Measurements from ENCODE around the gene ZDHHC22.
A peak's percentile ranks its signal among the peaks of the same experiment; 100 is the strongest.
"Not testable (repeated sequence)": the region's sequence is repeated elsewhere in the genome, so short reads cannot be mapped to it uniquely, and the experiment has no call there.

Gene ZDHHC22

GRCh38 chr14:77141214-77142004 is at the start of gene ZDHHC22:
TSS of gene ZDHHC22 (minus strand) at chr14:77141791. CDS start at chr14:77139738, 2,053 bp downstream.
- DNase-seq = peak; percentile 62 to 85

GRCh38 chr14:77190977-77191376 is 49.4 kb upstream of the ZDHHC22 start:
- no peak for DNase-seq

GRCh38 chr14:77189479-77189878 is 47.9 kb upstream of the ZDHHC22 start:
- DNase-seq = no peak

- no peak for DNase-seq
Measured at GRCh38 chr14:77187649-77188012, 46.0 kb upstream of the ZDHHC22 start.

- DNase-seq = peak; percentile 79
Measured at GRCh38 chr14:77186911-77187648, 45.5 kb upstream of the ZDHHC22 start.

GRCh38 chr14:77185093-77185465 is 43.5 kb upstream of the ZDHHC22 start:
- DNase-seq = no peak

GRCh38 chr14:77184396-77185092 is 43.0 kb upstream of the ZDHHC22 start:
- DNase-seq = no peak

DNA sequence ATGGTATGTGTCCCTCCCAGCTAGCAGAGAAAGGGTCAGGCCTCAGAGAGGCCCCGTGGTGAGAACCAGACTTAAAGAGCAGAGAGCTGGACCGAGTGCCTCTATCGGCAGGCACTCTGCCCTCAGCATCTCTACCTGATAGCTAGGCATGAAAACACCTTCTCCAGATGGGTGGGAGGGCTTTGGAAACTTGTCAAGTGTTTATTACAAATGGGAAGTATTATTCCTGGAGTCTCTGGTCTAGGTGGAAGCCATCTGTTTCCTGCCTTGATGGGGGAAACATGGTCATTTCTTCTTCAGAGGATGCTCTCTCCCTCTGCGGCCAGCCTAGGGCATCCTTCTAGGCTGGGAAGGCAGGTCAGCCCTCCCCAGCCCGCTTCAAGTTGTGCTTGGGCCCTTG is 42.3 kb upstream of the ZDHHC22 start:
- no peak for DNase-seq

GRCh38 chr14:77181603-77182437 is 40.2 kb upstream of the ZDHHC22 start, which contains the start of gene TMEM63C:
TSS of gene TMEM63C (plus strand) at chr14:77181798. CDS start at chr14:77218814, 37,016 bp downstream.
- peak; percentile 84 to 96 for DNase-seq

- peak in 1 of 2 experiments; percentile 54 for DNase-seq
Measured at GRCh38 chr14:77180726-77181602, 39.4 kb upstream of the ZDHHC22 start.

GRCh38 chr14:77178656-77179055 is 37.1 kb upstream of the ZDHHC22 start:
- DNase-seq = no peak

- no peak for DNase-seq
Measured at GRCh38 chr14:77177702-77178101, 36.1 kb upstream of the ZDHHC22 start.

DNA sequence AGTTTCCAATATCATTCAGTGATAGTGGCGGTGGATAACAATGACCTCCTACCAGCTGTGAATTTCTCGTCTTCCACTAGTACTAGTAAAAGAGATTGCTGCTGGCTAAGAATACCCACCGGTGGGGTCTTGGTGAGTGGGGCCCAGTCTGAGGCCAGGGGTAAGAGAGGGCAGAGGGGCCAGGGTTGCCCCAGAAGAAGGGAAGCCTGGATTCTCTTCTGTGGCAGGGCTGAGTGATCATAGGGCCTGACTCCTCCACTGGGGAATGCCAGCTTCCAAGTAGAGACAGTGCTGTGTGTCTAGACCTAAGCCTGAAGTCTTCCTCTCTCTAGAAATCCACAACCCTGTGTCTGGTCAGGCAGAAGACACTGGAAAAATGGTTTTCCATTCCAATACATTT is 34.3 kb upstream of the ZDHHC22 start:
- DNase-seq = no peak

- DNase-seq = not testable (repeated sequence)
Measured at GRCh38 chr14:77173911-77174617, 32.5 kb upstream of the ZDHHC22 start.

GRCh38 chr14:77172916-77173315 is 31.3 kb upstream of the ZDHHC22 start:
- no peak for DNase-seq

DNA sequence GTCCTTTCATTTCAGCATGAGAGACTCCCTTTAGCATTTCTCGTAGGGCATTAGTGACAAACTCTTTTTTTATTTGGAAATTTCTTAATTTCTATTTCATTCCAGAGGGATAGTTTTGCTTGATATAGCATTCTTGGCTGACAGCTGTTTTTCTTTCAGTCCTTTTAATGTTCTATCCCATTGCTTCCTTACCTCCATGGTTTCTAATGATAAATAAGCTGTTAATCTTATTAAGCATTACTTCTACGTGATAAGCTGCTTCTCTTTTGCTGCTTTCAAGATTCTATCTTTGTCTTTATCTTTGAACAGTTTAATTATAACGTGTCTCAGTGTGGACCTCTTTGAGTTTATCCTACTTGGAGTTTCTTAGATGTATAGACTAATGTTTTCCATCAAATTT is 28.5 kb upstream of the ZDHHC22 start:
- DNase-seq = no peak

GRCh38 chr14:77161011-77161410 is 19.4 kb upstream of the ZDHHC22 start:
- no peak for DNase-seq

- no peak for DNase-seq
Measured at GRCh38 chr14:77158882-77159255, 17.3 kb upstream of the ZDHHC22 start.

DNA sequence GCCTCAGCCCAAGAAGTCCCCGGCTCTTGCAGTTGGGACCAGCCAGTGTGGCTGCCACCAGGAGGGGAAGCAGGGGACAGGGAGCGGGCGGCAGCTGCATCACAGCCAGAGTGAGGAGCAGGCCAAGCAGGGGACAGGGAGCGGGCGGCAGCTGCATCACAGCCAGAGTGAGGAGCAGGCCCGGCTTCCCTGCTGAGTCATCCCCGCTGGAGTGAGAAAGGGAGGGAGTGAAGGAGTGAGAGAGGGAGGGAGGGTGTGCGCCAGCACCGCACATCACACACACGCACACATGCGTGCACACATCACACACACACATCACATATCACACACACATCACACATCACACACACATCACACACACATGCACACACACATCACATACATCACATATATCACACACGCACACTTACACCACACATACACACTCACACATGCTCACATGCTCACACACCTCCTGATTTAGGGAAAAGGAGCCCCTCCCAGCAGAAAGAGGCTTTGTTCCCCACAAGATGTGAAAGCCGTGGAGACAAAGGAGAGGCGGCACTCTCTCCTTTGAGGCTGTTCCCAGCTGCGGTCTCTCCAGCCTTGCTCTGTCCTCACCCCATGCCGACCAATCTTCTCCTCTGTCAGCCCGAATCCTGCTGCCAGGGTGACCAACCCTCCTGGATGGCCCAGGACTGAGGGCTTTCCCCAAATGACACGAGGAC is 16.7 kb upstream of the ZDHHC22 start:
- DNase-seq = no peak

GRCh38 chr14:77157740-77158139 is 16.1 kb upstream of the ZDHHC22 start:
- no peak for DNase-seq

Measured in NCI-H446 (cell line).